ENCODE data around the gene PRPF19.

Gene PRPF19

DNA sequence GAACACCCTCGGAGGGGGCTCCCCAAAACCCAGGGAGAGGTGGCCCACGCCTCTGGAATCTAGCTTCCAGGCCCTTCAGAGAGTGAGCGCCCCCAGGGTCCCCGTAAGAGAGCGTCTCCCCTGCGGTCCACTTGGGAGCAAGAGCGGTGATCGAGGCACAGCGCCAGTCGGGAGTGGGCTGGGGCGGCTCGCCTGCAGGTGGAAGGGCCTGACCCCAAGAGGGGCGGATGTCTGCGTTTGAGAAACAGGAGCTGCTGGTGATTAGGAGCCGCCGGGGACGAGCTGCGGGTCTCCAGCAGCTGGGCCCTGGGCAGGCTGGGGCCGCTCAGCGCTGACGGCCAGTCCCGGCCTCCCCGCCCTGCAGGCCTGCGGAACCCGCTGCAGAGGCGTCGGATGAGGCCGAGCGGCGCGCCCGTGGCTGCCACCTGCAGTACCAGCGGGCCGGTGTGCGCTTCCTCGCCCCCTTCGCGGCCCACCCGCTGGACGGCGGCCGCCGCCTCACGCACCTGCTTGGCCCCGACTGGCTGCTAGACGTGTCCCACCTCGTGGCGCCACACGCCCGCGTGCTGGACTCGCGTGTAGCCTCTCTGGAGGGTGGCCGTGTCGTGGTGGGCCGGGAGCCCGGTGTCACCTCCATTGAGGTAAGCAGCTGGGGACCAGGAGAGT lies 27.9 kb upstream of the PRPF19 start:
- FAIRE-seq (no peak), DNase-seq (ENCODE audit: insufficient read length, low spot score) (no peak)
- TF ChIP-seq, protein P1, sequence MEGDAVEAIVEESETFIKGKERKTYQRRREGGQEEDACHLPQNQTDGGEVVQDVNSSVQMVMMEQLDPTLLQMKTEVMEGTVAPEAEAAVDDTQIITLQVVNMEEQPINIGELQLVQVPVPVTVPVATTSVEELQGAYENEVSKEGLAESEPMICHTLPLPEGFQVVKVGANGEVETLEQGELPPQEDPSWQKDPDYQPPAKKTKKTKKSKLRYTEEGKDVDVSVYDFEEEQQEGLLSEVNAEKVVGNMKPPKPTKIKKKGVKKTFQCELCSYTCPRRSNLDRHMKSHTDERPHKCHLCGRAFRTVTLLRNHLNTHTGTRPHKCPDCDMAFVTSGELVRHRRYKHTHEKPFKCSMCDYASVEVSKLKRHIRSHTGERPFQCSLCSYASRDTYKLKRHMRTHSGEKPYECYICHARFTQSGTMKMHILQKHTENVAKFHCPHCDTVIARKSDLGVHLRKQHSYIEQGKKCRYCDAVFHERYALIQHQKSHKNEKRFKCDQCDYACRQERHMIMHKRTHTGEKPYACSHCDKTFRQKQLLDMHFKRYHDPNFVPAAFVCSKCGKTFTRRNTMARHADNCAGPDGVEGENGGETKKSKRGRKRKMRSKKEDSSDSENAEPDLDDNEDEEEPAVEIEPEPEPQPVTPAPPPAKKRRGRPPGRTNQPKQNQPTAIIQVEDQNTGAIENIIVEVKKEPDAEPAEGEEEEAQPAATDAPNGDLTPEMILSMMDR (IDR thresholded peaks at IDR 0.05; ENCODE audit: insufficient read depth, missing control alignments): no peak

DNA sequence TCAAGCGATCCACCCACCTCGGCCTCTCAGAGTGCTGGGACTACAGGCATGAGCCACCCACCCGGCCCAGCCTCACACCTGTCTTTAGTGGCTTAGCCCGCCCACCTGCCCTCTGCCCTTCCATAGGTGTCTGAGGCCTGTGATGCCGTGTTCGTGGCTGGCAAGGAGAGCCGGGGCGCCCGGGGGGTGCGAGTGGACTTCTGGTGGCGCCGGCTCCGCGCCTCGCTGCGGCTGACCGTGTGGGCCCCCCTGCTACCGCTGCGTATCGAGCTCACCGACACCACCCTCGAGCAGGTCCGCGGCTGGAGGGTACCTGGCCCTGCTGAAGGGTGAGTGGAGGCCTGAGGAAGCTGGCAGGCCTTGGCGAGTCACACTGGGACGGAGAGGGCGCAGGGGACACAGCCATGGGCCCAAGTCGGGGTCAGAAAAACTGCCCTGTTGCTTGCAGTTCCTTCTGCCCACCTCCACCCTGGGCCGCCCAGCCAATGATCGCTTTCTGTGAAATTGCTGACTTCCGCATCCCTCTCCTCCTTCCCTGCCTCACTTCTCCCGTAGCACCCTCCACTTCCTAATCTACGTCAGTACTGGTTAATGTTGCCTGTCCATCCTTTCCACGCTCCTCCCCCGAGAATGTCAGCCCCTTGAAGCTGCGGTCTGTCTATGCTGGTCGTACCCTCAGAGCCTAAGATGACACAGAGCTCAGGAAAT lies 27.2 kb upstream of the PRPF19 start:
- TF ChIP-seq, protein P1 (IDR thresholded peaks at IDR 0.05; ENCODE audit: insufficient read depth, missing control alignments): no peak

DNA sequence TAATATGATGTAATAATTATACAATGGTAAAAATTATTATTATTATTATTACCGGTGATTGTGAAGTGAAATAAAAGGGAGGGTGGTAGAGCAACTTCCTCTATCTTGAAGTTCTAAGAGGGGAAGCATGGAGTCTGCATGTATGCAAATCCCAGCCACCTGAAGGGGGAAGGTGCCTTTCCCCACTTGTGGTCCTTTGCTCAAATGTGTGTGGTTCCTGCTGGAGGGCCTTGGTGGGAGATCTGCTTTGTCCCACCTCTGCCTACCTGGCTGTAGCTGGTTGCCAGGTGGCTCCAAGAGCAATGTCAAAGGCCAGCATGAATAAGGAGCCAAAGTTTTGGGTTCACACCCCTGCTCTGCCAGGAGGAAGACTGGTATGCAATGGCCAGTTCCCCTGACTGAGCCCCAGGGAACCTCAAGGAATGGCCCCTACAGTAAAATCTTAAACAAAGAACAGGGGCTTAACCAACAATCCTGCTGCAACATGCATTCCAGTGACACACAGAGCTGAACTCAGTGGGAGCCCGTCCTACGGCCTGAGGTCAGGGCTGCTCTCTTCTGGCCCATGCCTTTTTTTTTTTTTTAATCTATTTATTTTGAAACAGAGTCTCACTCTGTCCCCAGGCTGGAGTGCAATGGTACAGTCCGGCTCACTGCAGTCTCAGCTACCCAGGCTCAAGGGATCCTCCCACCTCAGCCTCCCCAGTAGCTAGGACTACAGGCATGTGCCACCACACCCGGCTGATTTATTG lies 26.4 kb upstream of the PRPF19 start:
- no peak for FAIRE-seq
- TF ChIP-seq, protein P1 (IDR thresholded peaks at IDR 0.05; ENCODE audit: insufficient read depth, missing control alignments): no peak
- DNase-seq (ENCODE audit: insufficient read length, low spot score): no peak

More for the DNA sequence above, 27.2 kb upstream of the PRPF19 start:
- DNase-seq (ENCODE audit: insufficient read length, low spot score) (no peak), FAIRE-seq (no peak)

DNA sequence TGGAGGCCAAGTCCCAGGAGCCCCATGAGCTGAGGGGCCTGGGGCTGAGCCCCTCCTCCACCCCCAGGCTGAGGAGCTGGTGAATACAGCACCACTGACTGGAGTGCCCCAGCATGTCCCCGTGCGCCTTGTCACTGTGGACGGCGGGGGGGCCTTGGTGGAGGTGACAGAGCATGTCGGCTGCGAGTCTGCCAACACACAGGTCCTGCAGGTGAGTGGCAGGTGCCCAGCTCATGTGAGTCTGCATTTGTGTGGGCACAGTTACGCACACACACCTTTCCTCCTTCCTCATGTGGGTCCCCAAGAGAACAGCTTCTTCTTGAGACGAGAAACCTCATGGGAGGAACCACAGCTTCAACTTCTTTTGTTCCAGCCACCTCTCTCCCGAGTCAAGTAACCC lies 25.5 kb upstream of the PRPF19 start:
- DNase-seq (ENCODE audit: insufficient read length, low spot score): no peak
- no peak for FAIRE-seq
- TF ChIP-seq, protein P1 (IDR thresholded peaks at IDR 0.05; ENCODE audit: insufficient read depth, missing control alignments): no peak

DNA sequence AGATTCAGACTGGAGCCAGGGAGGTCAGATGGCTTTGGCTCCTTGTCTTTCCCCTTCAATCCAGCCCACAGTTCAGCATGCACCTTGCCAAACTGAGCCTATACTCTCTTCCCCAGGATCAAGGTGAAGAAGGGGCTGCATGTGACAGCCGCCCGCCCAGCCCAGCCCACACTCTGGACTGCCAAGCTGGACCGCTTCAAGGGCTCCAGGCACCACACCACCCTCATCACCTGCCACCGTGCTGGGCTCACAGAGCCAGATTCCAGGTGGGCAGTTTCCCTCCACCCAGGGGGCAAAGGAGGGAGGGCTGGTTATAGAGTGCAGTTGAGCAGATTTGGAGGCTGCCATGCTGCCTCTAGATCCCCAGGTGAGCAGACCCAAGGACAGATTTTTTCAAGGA lies 24.0 kb upstream of the PRPF19 start:
- TF ChIP-seq, protein P1 (IDR thresholded peaks at IDR 0.05; ENCODE audit: insufficient read depth, missing control alignments): no peak
- DNase-seq (ENCODE audit: insufficient read length, low spot score) (no peak), FAIRE-seq (no peak)

DNA sequence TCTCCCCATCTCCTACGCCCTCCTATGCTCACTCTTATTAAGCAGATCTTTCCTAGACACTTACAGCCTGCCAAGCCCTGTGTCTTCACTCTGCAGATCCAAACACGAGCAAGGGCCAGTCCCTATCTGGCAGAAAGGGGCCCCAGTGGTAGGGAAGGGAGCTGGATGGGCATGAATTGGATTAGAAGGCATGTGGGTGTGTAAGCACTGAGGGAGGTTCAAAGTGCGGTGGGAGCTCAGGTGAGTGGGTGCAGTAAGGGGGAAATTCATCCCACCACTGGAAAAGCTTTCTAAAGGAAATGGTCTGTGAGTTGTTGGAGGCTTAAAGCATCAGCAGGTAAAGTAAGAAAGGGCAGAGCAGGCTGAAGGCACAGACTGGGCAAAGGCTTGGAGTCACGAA lies 23.4 kb upstream of the PRPF19 start:
- DNase-seq (ENCODE audit: insufficient read length, low spot score) (no peak), FAIRE-seq (no peak)
- TF ChIP-seq, protein P1 (IDR thresholded peaks at IDR 0.05; ENCODE audit: insufficient read depth, missing control alignments): no peak

Data from D721Med (cell line).